ENCODE measurements around the gene SLC2A13. TPM values are rescaled to one million over a fixed set of nuclear protein-coding genes. Genes with fewer than 3 reads are reported as not detected.

SLC2A13 gene
- total RNA-seq, 1 experiment from 2014 or later, result 1.6 TPM

- POLR2A ChIA-PET (ENCODE audit: unreplicated experiment), result no interaction called here
- Histone ChIP-seq H3K27me3 (ENCODE audit: insufficient read depth, low read depth) (no peaks in the 10 kb centered on the region), H3K4me3 (no peak overlapping the region), H3K36me3 (ENCODE audit: low read depth) (no peaks in the 10 kb centered on the region), H3F3A (ENCODE audit: insufficient read depth, low read depth) (no peaks in the 10 kb centered on the region), H3K27ac (no peak overlapping the region), H3K4me2 (no peak overlapping the region), H2AFZ (no peak overlapping the region), H3K4me1 (replicated peaks; ENCODE audit: insufficient read depth) (no peaks in the 10 kb centered on the region), H3K9me2 (ENCODE audit: insufficient read depth) (no peaks in the 10 kb centered on the region), H3K79me2 (ENCODE audit: low read depth) (no peaks in the 10 kb centered on the region), H4K20me1 (ENCODE audit: insufficient read depth) (no peaks in the 10 kb centered on the region), H3K9me3 (ENCODE audit: insufficient read depth, low read depth) (no peaks in the 10 kb centered on the region)
- BruUV-seq (replicated peaks), result no TSS peak
- CTCF ChIA-PET, result no interaction called here
- no peak for TF ChIP-seq CTCF (conservative IDR thresholded peaks at IDR 0.05)
- TF ChIP-seq EZH2 (IDR thresholded peaks at IDR 0.05; ENCODE audit: low read depth), result no peak
- DNase-seq, result no peak
- intact Hi-C loops (cut with micrococcal nuclease; ENCODE audit: unreplicated experiment), result no loop called here
These were observed 130.4 kb downstream of the SLC2A13 start for GRCh38 chr12:39975374-39975918.

- BruUV-seq (replicated peaks), result no TSS peak
- no peak overlapping the region for H3K4me2 ChIP-seq
- no peaks in the 10 kb centered on the region for H3K9me3 ChIP-seq (ENCODE audit: insufficient read depth, low read depth)
- no peaks in the 10 kb centered on the region for H3K27me3 ChIP-seq (ENCODE audit: insufficient read depth, low read depth)
- no peak overlapping the region for H2AFZ ChIP-seq
- no peak for DNase-seq
- intact Hi-C loops (cut with micrococcal nuclease; ENCODE audit: unreplicated experiment), result no loop called here
- ChIA-PET CTCF (no interaction called here), POLR2A (ENCODE audit: unreplicated experiment) (no interaction called here)
- H3F3A ChIP-seq (ENCODE audit: insufficient read depth, low read depth), result no peaks in the 10 kb centered on the region
- H4K20me1 ChIP-seq (ENCODE audit: insufficient read depth), result no peaks in the 10 kb centered on the region
- no peak for TF ChIP-seq CTCF (conservative IDR thresholded peaks at IDR 0.05)
- TF ChIP-seq EZH2 (IDR thresholded peaks at IDR 0.05; ENCODE audit: low read depth), result no peak
- no peak overlapping the region for H3K27ac ChIP-seq
- H3K79me2 ChIP-seq (ENCODE audit: low read depth), result no peaks in the 10 kb centered on the region
- no peak overlapping the region for H3K4me3 ChIP-seq
- no peaks in the 10 kb centered on the region for H3K9me2 ChIP-seq (ENCODE audit: insufficient read depth)
- H3K4me1 ChIP-seq (replicated peaks; ENCODE audit: insufficient read depth), result no peaks in the 10 kb centered on the region
- no peaks in the 10 kb centered on the region for H3K36me3 ChIP-seq (ENCODE audit: low read depth)
These were observed 133.8 kb downstream of the SLC2A13 start for GRCh38 chr12:39972119-39972518.

GRCh38 chr12:39971348-39971747, 134.5 kb downstream of the SLC2A13 start:
- no peaks in the 10 kb centered on the region for H3K36me3 ChIP-seq (ENCODE audit: low read depth)
- no peaks in the 10 kb centered on the region for H4K20me1 ChIP-seq (ENCODE audit: insufficient read depth)
- DNase-seq, result no peak
- TF ChIP-seq EZH2 (IDR thresholded peaks at IDR 0.05; ENCODE audit: low read depth), result no peak
- TF ChIP-seq CTCF (conservative IDR thresholded peaks at IDR 0.05), result no peak
- no peaks in the 10 kb centered on the region for H3K9me3 ChIP-seq (ENCODE audit: insufficient read depth, low read depth)
- no peak overlapping the region for H3K4me3 ChIP-seq
- intact Hi-C loops (cut with micrococcal nuclease; ENCODE audit: unreplicated experiment), result no loop called here
- H3K27me3 ChIP-seq (ENCODE audit: insufficient read depth, low read depth), result no peaks in the 10 kb centered on the region
- POLR2A ChIA-PET (ENCODE audit: unreplicated experiment), result no interaction called here
- no peaks in the 10 kb centered on the region for H3K79me2 ChIP-seq (ENCODE audit: low read depth)
- H3K27ac ChIP-seq, result no peak overlapping the region
- no peaks in the 10 kb centered on the region for H3K9me2 ChIP-seq (ENCODE audit: insufficient read depth)
- CTCF ChIA-PET, result no interaction called here
- H3K4me1 ChIP-seq (replicated peaks; ENCODE audit: insufficient read depth), result no peaks in the 10 kb centered on the region
- BruUV-seq (replicated peaks), result no TSS peak
- H3F3A ChIP-seq (ENCODE audit: insufficient read depth, low read depth), result no peaks in the 10 kb centered on the region
- H3K4me2 ChIP-seq, result no peak overlapping the region
- no peak overlapping the region for H2AFZ ChIP-seq
